SK-N-MC (cell line): ENCODE data around the gene PHLDA2.

Experiments
- DNase-seq: peaks from one replicate; pipeline ENCODE4 v3.0.0-alpha.2; 2011; ENCODE audit warnings: low read depth, low spot score
- H3K27ac ChIP-seq: fragments of 200-600 bp; sonication (generic); 2 replicates; pipeline ENCODE4 v1.5.1; 2016; ENCODE audit warnings: mixed run types
- H3K36me3 ChIP-seq: fragments of 200-600 bp; sonication (generic); 2 replicates; pipeline ENCODE4 v1.6.1; 2017; ENCODE audit warnings: antibody characterized with exemption, low read length, mixed read lengths; ENCODE audit not compliant: insufficient read depth
- H3K4me3 ChIP-seq: fragments of 200-600 bp; sonication (generic); 2 replicates; pipeline ENCODE4 v1.5.1; 2016
- H3K9ac ChIP-seq: fragments of 200-600 bp; sonication (generic); 2 replicates; pipeline ENCODE4 v1.8.0; 2017; ENCODE audit warnings: mixed run types, mixed read lengths; ENCODE audit not compliant: insufficient read length
- H3K9me3 ChIP-seq: fragments of 200-600 bp; sonication (generic); 2 replicates; pipeline ENCODE4 v1.6.1; 2017; ENCODE audit warnings: low read depth, mild to moderate bottlenecking, antibody characterized with exemption, low read length, moderate library complexity, mixed read lengths
- EZH2 ChIP-seq: fragments of 200-600 bp; sonication (generic); IDR thresholded peaks from one replicate; pipeline ENCODE4 v1.6.1; 2017; ENCODE audit warnings: antibody characterized with exemption
- FOXP2 ChIP-seq: optimal IDR thresholded peaks from 2 replicates; pipeline ENCODE3; 2011; ENCODE audit warnings: mild to moderate bottlenecking, moderate library complexity; ENCODE audit not compliant: insufficient read depth; ENCODE audit errors: extremely low read length, control extremely low read depth
- POLR2AphosphoS5 ChIP-seq: IDR thresholded peaks from 2 replicates; pipeline ENCODE4 v1.6.1; 2012; ENCODE audit warnings: mild to moderate bottlenecking, low read depth, low read length, borderline replicate concordance

Gene PHLDA2

GRCh38 chr11:2928605-2929530, at the start of gene PHLDA2:
Gene PHLDA2, minus strand, starts transcription at chr11:2929420. Its CDS starts 56 bp downstream, at chr11:2929364.
- Histone ChIP-seq H3K4me3 (peak within 1 kb of the TSS; percentile 73), H3K9me3 (no peaks in the 10 kb centered on the region), H3K36me3 (no peaks in the 10 kb centered on the region), H3K9ac (no peak within 1 kb of the TSS), H3K27ac (no peak within 1 kb of the TSS)
- TF ChIP-seq FOXP2 (no peak), EZH2 (peak; percentile 55)
- DNase-seq, result no peak

GRCh38 chr11:2977113-2977512, 47.9 kb upstream of the PHLDA2 start:
- DNase-seq, result no peak
- H3K36me3 ChIP-seq, result peaks cover 73% of the 10 kb centered on the region
- no peak overlapping the region for H3K27ac ChIP-seq
- H3K9ac ChIP-seq, result no peak overlapping the region
- TF ChIP-seq POLR2AphosphoS5 (no peak), FOXP2 (no peak), EZH2 (no peak)
- H3K4me3 ChIP-seq, result no peak overlapping the region
- no peaks in the 10 kb centered on the region for H3K9me3 ChIP-seq

GRCh38 chr11:2976294-2977063, 47.3 kb upstream of the PHLDA2 start:
- peaks cover 79% of the 10 kb centered on the region for H3K36me3 ChIP-seq

GRCh38 chr11:2975594-2975993, 46.4 kb upstream of the PHLDA2 start:
- H3K36me3 ChIP-seq, result peaks cover 88% of the 10 kb centered on the region
- no peak for DNase-seq

More at GRCh38 chr11:2976294-2977063, 47.3 kb upstream of the PHLDA2 start:
- H3K9me3 ChIP-seq, result no peaks in the 10 kb centered on the region
- no peak overlapping the region for H3K4me3 ChIP-seq
- TF ChIP-seq EZH2, result no peak
- no peak for TF ChIP-seq POLR2AphosphoS5
- TF ChIP-seq FOXP2, result no peak
- H3K9ac ChIP-seq, result no peak overlapping the region
- DNase-seq, result no peak
- no peak overlapping the region for H3K27ac ChIP-seq

GRCh38 chr11:2974272-2974671, 45.1 kb upstream of the PHLDA2 start:
- TF ChIP-seq EZH2, result no peak
- TF ChIP-seq FOXP2, result no peak
- TF ChIP-seq POLR2AphosphoS5, result no peak
- Histone ChIP-seq H3K9me3 (no peaks in the 10 kb centered on the region), H3K36me3 (peaks cover 100% of the 10 kb centered on the region), H3K4me3 (no peak overlapping the region), H3K9ac (no peak overlapping the region), H3K27ac (no peak overlapping the region)
- DNase-seq, result no peak

More at GRCh38 chr11:2975594-2975993, 46.4 kb upstream of the PHLDA2 start:
- no peaks in the 10 kb centered on the region for H3K9me3 ChIP-seq
- no peak overlapping the region for H3K4me3 ChIP-seq
- no peak for TF ChIP-seq EZH2
- TF ChIP-seq FOXP2, result no peak
- no peak for TF ChIP-seq POLR2AphosphoS5
- no peak overlapping the region for H3K9ac ChIP-seq
- no peak overlapping the region for H3K27ac ChIP-seq

GRCh38 chr11:2968341-2968900, 39.2 kb upstream of the PHLDA2 start:
- TF ChIP-seq POLR2AphosphoS5 (no peak), FOXP2 (no peak), EZH2 (no peak)
- Histone ChIP-seq H3K27ac (no peak overlapping the region), H3K4me3 (no peak overlapping the region), H3K9me3 (no peaks in the 10 kb centered on the region), H3K36me3 (peaks cover 96% of the 10 kb centered on the region), H3K9ac (no peak overlapping the region)
- no peak for DNase-seq

GRCh38 chr11:2964782-2965181, 35.6 kb upstream of the PHLDA2 start:
- no peak for DNase-seq
- Histone ChIP-seq H3K9me3 (no peaks in the 10 kb centered on the region), H3K4me3 (no peak overlapping the region), H3K9ac (no peak overlapping the region), H3K36me3 (peaks cover 93% of the 10 kb centered on the region), H3K27ac (no peak overlapping the region)
- no peak for TF ChIP-seq EZH2
- no peak for TF ChIP-seq FOXP2
- no peak for TF ChIP-seq POLR2AphosphoS5

GRCh38 chr11:2963761-2964160, 34.5 kb upstream of the PHLDA2 start:
- Histone ChIP-seq H3K4me3 (no peak overlapping the region), H3K9ac (no peak overlapping the region), H3K9me3 (no peaks in the 10 kb centered on the region), H3K36me3 (peaks cover 93% of the 10 kb centered on the region), H3K27ac (no peak overlapping the region)
- TF ChIP-seq POLR2AphosphoS5 (no peak), EZH2 (no peak), FOXP2 (no peak)
- DNase-seq, result no peak
